ENCODE results near the gene STXBP6. TPM values are rescaled to one million over a fixed set of nuclear protein-coding genes. Genes with fewer than 3 reads are reported as not detected.

STXBP6 gene
- total and polyA plus RNA-seq, 10 of the 15 experiments (the other 5 are each of a cell fraction or from before 2014, with no cell fraction given) = 1.2 to 47.3 (median 1.9) TPM

DNA sequence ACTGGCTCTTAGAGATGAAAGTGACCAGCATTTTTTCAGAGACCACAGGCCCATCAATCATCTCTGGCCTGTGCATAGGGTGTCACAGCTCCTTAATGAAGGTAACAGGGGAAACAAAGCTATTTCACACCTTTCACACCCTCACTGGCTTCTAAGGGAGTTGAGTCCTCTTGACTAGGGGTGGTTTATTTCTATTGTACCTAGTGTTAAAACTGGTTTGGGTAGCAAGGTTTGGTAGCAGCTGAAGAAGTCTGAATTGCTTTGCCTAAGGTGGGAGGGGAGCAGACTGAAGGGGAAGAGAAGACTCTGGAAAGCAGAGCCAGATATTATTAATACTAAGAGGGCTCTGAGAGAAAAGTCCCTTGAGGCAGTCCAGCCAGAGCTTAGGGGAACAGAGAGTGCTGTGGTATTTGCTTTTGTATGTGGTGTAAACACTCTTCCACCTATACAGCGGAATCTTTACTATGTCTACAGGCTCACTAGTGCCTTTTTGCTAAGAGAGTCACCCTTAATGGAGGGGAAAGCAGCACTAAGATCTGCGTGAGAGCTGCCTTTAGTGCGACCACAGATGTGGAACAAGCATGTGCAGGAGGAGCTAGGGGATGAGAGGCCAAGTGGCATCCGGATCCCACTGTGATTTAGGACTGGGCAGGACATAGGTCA is 95.8 kb downstream of the STXBP6 start:
- ATAC-seq (peak; percentile 92), DNase-seq (ENCODE audit: low read depth, low spot score) (peak; percentile 45), FAIRE-seq (no peak)
- Histone ChIP-seq H3K36me3 (ENCODE audit: control insufficient read depth in 2 of 2, insufficient read depth in 2 of 2, low read length in 1 of 2) (no peaks in the 10 kb centered on the region), H3K27me3 (replicated peaks in 1 of 2; ENCODE audit: control insufficient read depth in 2 of 2, insufficient read depth in 2 of 2, low read length in 1 of 2) (no peaks in the 10 kb centered on the region), H3K9ac (ENCODE audit: control insufficient read depth, insufficient read depth, low read length) (no peak overlapping the region), H3K27ac (ENCODE audit: control insufficient read depth, insufficient read depth) (no peak overlapping the region), H3K4me3 (no peak overlapping the region), H2AFZ (ENCODE audit: control insufficient read depth, low read depth, low read length) (no peak overlapping the region), H3K79me2 (ENCODE audit: control insufficient read depth, insufficient read depth, low read length) (no peaks in the 10 kb centered on the region), H3K9me3 (replicated peaks; ENCODE audit: control insufficient read depth, insufficient read depth, low read length) (no peaks in the 10 kb centered on the region), H4K20me1 (ENCODE audit: control insufficient read depth, insufficient read depth) (no peaks in the 10 kb centered on the region), H3K4me1 (ENCODE audit: control insufficient read depth, insufficient read depth, low read length) (peaks cover 6% of the 10 kb centered on the region), H3K4me2 (ENCODE audit: control insufficient read depth, insufficient read depth) (0 out of 2 replicates have a peak overlapping the region, but pooled peaks have one; percentile 26)
- 8% methylated on average over 4 of the region's 4 CpGs for WGBS (ENCODE audit: insufficient coverage, insufficient replicate concordance, low lambda C conversion rate, missing lambda C conversion rate)
- BruUV-seq (replicated peaks) = no TSS peak
- intact Hi-C loops (cut with micrococcal nuclease; ENCODE audit: unreplicated experiment) = loop anchor here (1.0 kb wide), 2 partner anchors 26 to 50 kb away; no protein-coding TSS in a partner anchor
- ChIA-PET RAD21 (ENCODE audit: unreplicated experiment) (interaction anchor here (0.7 to 7.3 kb wide), 38 partner anchors 11 to 261 kb away, joined by 3 to 72 read pairs (median 4); no protein-coding TSS in a partner anchor), POLR2A (interaction anchor here (0.6 to 3.4 kb wide), 16 partner anchors 9 to 75 kb away, joined by 3 to 15 read pairs (median 6); no protein-coding TSS in a partner anchor), SMC1A (ENCODE audit: uncharacterized antibody, unreplicated experiment) (interaction anchor here (0.7 to 19.2 kb wide), 35 partner anchors 11 to 272 kb away, joined by 3 to 390 read pairs (median 5); no protein-coding TSS in a partner anchor), CTCF (interaction anchor here (0.8 to 4.4 kb wide), 16 partner anchors 9 to 261 kb away, joined by 3 to 35 read pairs (median 4); no protein-coding TSS in a partner anchor)
- in situ Hi-C loops (cut with MboI) = no loop called here
- TF ChIP-seq, protein P1, sequence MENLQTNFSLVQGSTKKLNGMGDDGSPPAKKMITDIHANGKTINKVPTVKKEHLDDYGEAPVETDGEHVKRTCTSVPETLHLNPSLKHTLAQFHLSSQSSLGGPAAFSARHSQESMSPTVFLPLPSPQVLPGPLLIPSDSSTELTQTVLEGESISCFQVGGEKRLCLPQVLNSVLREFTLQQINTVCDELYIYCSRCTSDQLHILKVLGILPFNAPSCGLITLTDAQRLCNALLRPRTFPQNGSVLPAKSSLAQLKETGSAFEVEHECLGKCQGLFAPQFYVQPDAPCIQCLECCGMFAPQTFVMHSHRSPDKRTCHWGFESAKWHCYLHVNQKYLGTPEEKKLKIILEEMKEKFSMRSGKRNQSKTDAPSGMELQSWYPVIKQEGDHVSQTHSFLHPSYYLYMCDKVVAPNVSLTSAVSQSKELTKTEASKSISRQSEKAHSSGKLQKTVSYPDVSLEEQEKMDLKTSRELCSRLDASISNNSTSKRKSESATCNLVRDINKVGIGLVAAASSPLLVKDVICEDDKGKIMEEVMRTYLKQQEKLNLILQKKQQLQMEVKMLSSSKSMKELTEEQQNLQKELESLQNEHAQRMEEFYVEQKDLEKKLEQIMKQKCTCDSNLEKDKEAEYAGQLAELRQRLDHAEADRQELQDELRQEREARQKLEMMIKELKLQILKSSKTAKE (IDR thresholded peaks at IDR 0.05; ENCODE audit: low read depth, poor library complexity, severe bottlenecking) = peak; percentile 58
- no peak for TF ChIP-seq MTA3 (IDR thresholded peaks at IDR 0.05; ENCODE audit: borderline replicate concordance, low read length)
- TF ChIP-seq GATAD2B (conservative IDR thresholded peaks at IDR 0.05; ENCODE audit: low read depth) = peak; percentile 42; the same call in 1 of the 2 replicates
- 0 out of 2 replicates have a peak, but pooled peaks have one; percentile 16 for TF ChIP-seq NR2F1 (conservative IDR thresholded peaks at IDR 0.05)
- TF ChIP-seq, protein P2, sequence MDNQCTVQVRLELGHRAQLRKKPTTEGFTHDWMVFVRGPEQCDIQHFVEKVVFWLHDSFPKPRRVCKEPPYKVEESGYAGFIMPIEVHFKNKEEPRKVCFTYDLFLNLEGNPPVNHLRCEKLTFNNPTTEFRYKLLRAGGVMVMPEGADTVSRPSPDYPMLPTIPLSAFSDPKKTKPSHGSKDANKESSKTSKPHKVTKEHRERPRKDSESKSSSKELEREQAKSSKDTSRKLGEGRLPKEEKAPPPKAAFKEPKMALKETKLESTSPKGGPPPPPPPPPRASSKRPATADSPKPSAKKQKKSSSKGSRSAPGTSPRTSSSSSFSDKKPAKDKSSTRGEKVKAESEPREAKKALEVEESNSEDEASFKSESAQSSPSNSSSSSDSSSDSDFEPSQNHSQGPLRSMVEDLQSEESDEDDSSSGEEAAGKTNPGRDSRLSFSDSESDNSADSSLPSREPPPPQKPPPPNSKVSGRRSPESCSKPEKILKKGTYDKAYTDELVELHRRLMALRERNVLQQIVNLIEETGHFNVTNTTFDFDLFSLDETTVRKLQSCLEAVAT (IDR thresholded peaks at IDR 0.05) = peak; percentile 66
- no peak for TF ChIP-seq ZNF24 (IDR thresholded peaks at IDR 0.05)
- peak; percentile 93 for TF ChIP-seq MTA2 (IDR thresholded peaks at IDR 0.05; ENCODE audit: low read depth)
- TF ChIP-seq ZNF274 (IDR thresholded peaks at IDR 0.05; ENCODE audit: insufficient read depth, insufficient read length) = no peak
- TF ChIP-seq ASH2L (IDR thresholded peaks at IDR 0.05; ENCODE audit: borderline replicate concordance, low read depth) = no peak
- no peak for TF ChIP-seq CHD4 (IDR thresholded peaks at IDR 0.05)
- no peak for TF ChIP-seq STAT3 (IDR thresholded peaks at IDR 0.05; ENCODE audit: low read depth, low read length)
- TF ChIP-seq, protein P3, sequence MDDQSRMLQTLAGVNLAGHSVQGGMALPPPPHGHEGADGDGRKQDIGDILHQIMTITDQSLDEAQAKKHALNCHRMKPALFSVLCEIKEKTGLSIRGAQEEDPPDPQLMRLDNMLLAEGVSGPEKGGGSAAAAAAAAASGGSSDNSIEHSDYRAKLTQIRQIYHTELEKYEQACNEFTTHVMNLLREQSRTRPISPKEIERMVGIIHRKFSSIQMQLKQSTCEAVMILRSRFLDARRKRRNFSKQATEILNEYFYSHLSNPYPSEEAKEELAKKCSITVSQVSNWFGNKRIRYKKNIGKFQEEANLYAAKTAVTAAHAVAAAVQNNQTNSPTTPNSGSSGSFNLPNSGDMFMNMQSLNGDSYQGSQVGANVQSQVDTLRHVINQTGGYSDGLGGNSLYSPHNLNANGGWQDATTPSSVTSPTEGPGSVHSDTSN (IDR thresholded peaks at IDR 0.05; ENCODE audit: insufficient replicate concordance, low read depth, low read length) = peak; percentile 90
- TF ChIP-seq, protein P4, sequence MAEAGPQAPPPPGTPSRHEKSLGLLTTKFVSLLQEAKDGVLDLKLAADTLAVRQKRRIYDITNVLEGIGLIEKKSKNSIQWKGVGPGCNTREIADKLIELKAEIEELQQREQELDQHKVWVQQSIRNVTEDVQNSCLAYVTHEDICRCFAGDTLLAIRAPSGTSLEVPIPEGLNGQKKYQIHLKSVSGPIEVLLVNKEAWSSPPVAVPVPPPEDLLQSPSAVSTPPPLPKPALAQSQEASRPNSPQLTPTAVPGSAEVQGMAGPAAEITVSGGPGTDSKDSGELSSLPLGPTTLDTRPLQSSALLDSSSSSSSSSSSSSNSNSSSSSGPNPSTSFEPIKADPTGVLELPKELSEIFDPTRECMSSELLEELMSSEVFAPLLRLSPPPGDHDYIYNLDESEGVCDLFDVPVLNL (IDR thresholded peaks at IDR 0.05; ENCODE audit: low read depth, low read length) = no peak
- peak; percentile 87 to 88 for TF ChIP-seq IKZF2 (IDR thresholded peaks at IDR 0.05)
- no peak for TF ChIP-seq NFYA (IDR thresholded peaks at IDR 0.05; ENCODE audit: borderline replicate concordance, low read depth, low read length)
- TF ChIP-seq WRNIP1 (IDR thresholded peaks at IDR 0.05; ENCODE audit: borderline replicate concordance, low read depth, low read length) = no peak
- peak; percentile 73 for TF ChIP-seq IKZF1 (conservative IDR thresholded peaks at IDR 0.05)
